Measurements from ENCODE around the gene GOSR1. TPM values are rescaled to one million over a fixed set of nuclear protein-coding genes. Genes with fewer than 3 reads are reported as not detected.
"Not testable (repeated sequence)": the region's sequence is repeated elsewhere in the genome, so short reads cannot be mapped to it uniquely, and the experiment has no call there.

Gene GOSR1
- total RNA-seq, 6 experiments from 2014 or later = 20.0 to 33.7 (median 27.1) TPM

GRCh38 chr17:30436729-30437128 is 40.5 kb upstream of the GOSR1 start:
- DNase-seq (no peak), ATAC-seq (no peak)
- Histone ChIP-seq H3K27ac (no peak overlapping the region), H3K4me1 (no peaks in the 10 kb centered on the region), H3K36me3 (peaks cover 0 to 5% (median 3%) of the 10 kb centered on the region in 4 donors), H3K27me3 (no peaks in the 10 kb centered on the region), H3K4me3 (no peak overlapping the region), H3K9me3 (no peaks in the 10 kb centered on the region)
- intact Hi-C loops (cut with DNase I) = no loop called here
- TF ChIP-seq CTCF (IDR thresholded peaks at IDR 0.05) (no peak), POLR2A (IDR thresholded peaks at IDR 0.05) (no peak)

- no peaks in the 10 kb centered on the region for H3K9me3 ChIP-seq
- H3K36me3 ChIP-seq = peaks cover 0 to 16% (median 4%) of the 10 kb centered on the region in 4 donors
- 78% methylated on average over 6 of the region's 6 CpGs for WGBS (ENCODE audit: insufficient coverage, low coverage, low lambda C conversion rate, missing lambda C conversion rate)
- DNase-seq (no peak), ATAC-seq (no peak)
- no peaks in the 10 kb centered on the region for H3K27me3 ChIP-seq
- no peaks in the 10 kb centered on the region for H3K4me1 ChIP-seq
- H3K27ac ChIP-seq = no peak overlapping the region
- no peak for TF ChIP-seq CTCF (IDR thresholded peaks at IDR 0.05)
- TF ChIP-seq POLR2A (IDR thresholded peaks at IDR 0.05) = no peak
- H3K4me3 ChIP-seq = no peak overlapping the region
- intact Hi-C loops (cut with DNase I) = no loop called here
Measured at GRCh38 chr17:30443721-30444120, 33.5 kb upstream of the GOSR1 start.

GRCh38 chr17:30446640-30447039 is 30.6 kb upstream of the GOSR1 start:
- H3K9me3 ChIP-seq; H3K4me3 ChIP-seq; ATAC-seq; H3K27ac ChIP-seq; intact Hi-C loops (cut with DNase I); DNase-seq; H3K27me3 ChIP-seq: not testable (repeated sequence)
- H3K36me3 ChIP-seq = peaks cover 0 to 16% (median 4%) of the 10 kb centered on the region in 4 donors
- H3K4me1 ChIP-seq = peaks cover 0 to 24% (median 9%) of the 10 kb centered on the region in 4 donors

DNA sequence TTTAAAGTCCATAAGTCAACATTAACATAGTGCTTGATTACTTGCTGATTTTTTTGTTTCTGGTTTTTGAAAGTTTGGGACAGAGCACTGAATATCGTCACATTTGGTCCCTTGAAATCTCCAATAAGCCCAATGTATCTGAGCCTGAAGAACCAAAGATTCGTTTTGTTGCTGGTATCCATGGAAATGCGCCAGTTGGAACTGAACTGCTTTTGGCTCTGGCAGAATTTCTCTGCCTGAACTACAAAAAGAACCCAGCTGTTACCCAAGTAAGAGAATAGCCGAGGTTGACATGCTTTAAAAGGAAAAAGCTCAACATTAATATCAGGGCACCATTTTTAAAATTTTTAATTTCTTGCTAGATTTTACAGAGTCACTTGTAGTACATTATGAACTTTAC is 27.7 kb upstream of the GOSR1 start:
- peaks cover 0 to 10% (median 2%) of the 10 kb centered on the region in 4 donors for H3K36me3 ChIP-seq
- DNase-seq = peak in 1 of 3 donors; percentile 72
- H3K27me3 ChIP-seq = no peaks in the 10 kb centered on the region
- intact Hi-C loops (cut with DNase I) = no loop called here
- H3K4me1 ChIP-seq = peaks cover 0 to 24% (median 9%) of the 10 kb centered on the region in 4 donors
- H3K9me3 ChIP-seq = no peaks in the 10 kb centered on the region
- no peak overlapping the region for H3K27ac ChIP-seq
- TF ChIP-seq POLR2A (IDR thresholded peaks at IDR 0.05) (no peak), CTCF (IDR thresholded peaks at IDR 0.05) (no peak)
- H3K4me3 ChIP-seq = no peak overlapping the region
- WGBS (ENCODE audit: insufficient coverage, low coverage, low lambda C conversion rate, missing lambda C conversion rate) = 12% methylated on average over 4 of the region's 4 CpGs
- ATAC-seq = peak; percentile 67 to 77 (median 73)

DNA sequence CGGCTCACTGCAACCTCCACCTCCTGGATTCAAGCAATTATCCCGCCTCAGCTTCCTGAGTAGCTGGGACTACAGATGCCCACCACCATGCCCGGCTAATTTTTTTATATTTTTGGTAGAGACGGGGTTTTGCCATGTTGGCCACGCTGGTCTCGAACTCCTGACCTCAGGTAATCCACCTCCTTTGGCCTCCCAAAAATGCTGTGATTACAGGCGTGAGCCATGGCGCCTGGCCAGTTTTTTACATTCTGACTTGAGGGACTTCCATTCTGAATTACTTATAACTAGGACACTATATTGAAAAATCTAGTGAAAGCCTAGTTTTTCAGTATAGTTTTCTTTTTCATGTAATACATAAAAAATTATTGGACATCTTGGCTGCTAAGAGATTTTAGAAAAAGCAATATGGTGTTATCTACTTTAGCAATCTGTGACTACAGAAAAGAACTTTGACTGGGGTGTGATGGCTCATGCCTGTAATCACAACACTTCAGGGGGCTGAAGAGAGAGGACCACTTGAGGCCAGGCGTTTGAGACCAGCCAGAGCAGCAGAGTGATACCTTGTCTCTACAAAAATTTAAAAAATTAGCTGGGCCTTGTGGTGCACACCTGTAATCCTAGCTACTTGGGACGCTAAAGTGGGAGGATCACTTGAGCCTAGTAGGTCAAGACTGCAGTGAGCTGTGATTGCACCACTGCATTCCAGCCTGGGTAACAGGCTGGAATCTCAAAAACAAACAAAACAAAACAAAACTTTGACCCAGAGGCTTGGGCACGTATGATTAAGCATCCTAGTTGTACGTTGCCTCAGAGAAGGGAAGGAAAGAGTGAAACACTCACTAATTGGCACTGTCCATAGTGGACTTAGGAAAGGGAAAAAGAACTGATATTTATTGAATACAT is 26.8 kb upstream of the GOSR1 start:
- Histone ChIP-seq H3K27me3 (no peaks in the 10 kb centered on the region), H3K4me3 (no peak overlapping the region), H3K4me1 (peaks cover 0 to 24% (median 9%) of the 10 kb centered on the region in 4 donors), H3K9me3 (no peaks in the 10 kb centered on the region), H3K27ac (peak overlapping the region in 1 of 3 donors; percentile 33), H3K36me3 (peaks cover 0 to 4% (median 3%) of the 10 kb centered on the region in 4 donors)
- intact Hi-C loops (cut with DNase I) = loop anchor here in 1 of 2 donors (10.0 kb wide), 1 partner anchor 106 kb away; no protein-coding TSS in a partner anchor
- ATAC-seq = peak; percentile 90 to 95 (median 94)
- DNase-seq = peak in 2 of 3 donors; percentile 28 to 53
- WGBS (ENCODE audit: insufficient coverage, low coverage, low lambda C conversion rate, missing lambda C conversion rate) = 69% methylated on average over 11 of the region's 12 CpGs
- TF ChIP-seq POLR2A (IDR thresholded peaks at IDR 0.05) (no peak), CTCF (IDR thresholded peaks at IDR 0.05) (no peak)

Measured in right lobe of liver (tissue), 6 donors.